GM12878 (cell line): ENCODE results near the gene IPPK. TPM values are rescaled to one million over a fixed set of nuclear protein-coding genes. Genes with fewer than 3 reads are reported as not detected.

ENCODE experiments used
- ATAC-seq: fragments of 200-7000 bp; cut with Tn5 transposase; 3 replicates; pipeline ENCODE4 v1.9.1; 2020; ENCODE audit warnings: mild to moderate bottlenecking, moderate library complexity
- BruUV-seq: library from RNA; stranded (reverse); fragments of 400-500 nt; replicated peaks from 2 replicates; lab custom pipeline; 2021; lab: Mats Ljungman, UMichigan
- CTCF ChIA-PET: fragments of 300-600 bp; sonication (Branson Sonifier 250); formaldehyde crosslinking; extraction: SDS; loops from one replicate; lab custom pipeline; 2021; ENCODE audit warnings: inconsistent platforms; lab: Yijun Ruan, JAX
- POLR2A ChIA-PET: fragments of 350-600 bp; formaldehyde crosslinking; extraction: SDS; loops from one replicate; lab custom pipeline; 2021; ENCODE audit warnings: inconsistent platforms; lab: Charles Lee
- RAD21 ChIA-PET: fragments of 300-600 bp; sonication (Branson Sonifier 250); formaldehyde crosslinking; loops from one replicate; lab custom pipeline; 2023; ENCODE audit warnings: antibody characterized with exemption; ENCODE audit not compliant: unreplicated experiment; lab: Charles Lee
- SMC1A ChIA-PET: fragments of 300-600 bp; sonication (Branson Sonifier 250); formaldehyde crosslinking; loops from one replicate; lab custom pipeline; 2023; ENCODE audit not compliant: unreplicated experiment, uncharacterized antibody; lab: Charles Lee
- DNase-seq: peaks from one replicate; pipeline ENCODE4 v3.0.0-alpha.2; 2011; ENCODE audit warnings: low read depth, low spot score
- FAIRE-seq: peaks from 3 replicates; lab custom pipeline; 2011; peaks lifted over from hg19 to GRCh38; lab: Jason Lieb, UNC
- H2AFZ ChIP-seq: 2 replicates; pipeline ENCODE4 v1.6.0; 2011; ENCODE audit warnings: low read depth, low read length, control low read depth; ENCODE audit not compliant: control insufficient read depth
- H3K27ac ChIP-seq: 2 replicates; pipeline ENCODE4 v1.5.1; 2011; ENCODE audit warnings: control low read depth; ENCODE audit not compliant: control insufficient read depth, insufficient read depth
- H3K27me3 ChIP-seq, 2 experiments: replicated peaks in 1 of 2; 2 replicates each; pipeline versions ENCODE4 v1.6.0 to v1.6.1; 2011; ENCODE audit warnings: low read length in 1 of 2; ENCODE audit not compliant: control insufficient read depth in 2 of 2, insufficient read depth in 2 of 2
- H3K36me3 ChIP-seq, 2 experiments: 2 replicates each; pipeline ENCODE4 v1.5.1; 2011; ENCODE audit warnings: low read length in 1 of 2; ENCODE audit not compliant: control insufficient read depth in 2 of 2, insufficient read depth in 2 of 2
- H3K4me1 ChIP-seq: 2 replicates; pipeline ENCODE4 v1.6.1; 2011; ENCODE audit warnings: mild to moderate bottlenecking, low read length, moderate library complexity, mixed read lengths; ENCODE audit not compliant: control insufficient read depth, insufficient read depth
- H3K4me2 ChIP-seq: 2 replicates; pipeline ENCODE4 v1.6.0; 2011; ENCODE audit warnings: control low read depth; ENCODE audit not compliant: control insufficient read depth, insufficient read depth
- H3K4me3 ChIP-seq: fragments of 200-600 bp; sonication (generic); 2 replicates; pipeline ENCODE4 v1.5.1; 2016
- H3K79me2 ChIP-seq: 2 replicates; pipeline ENCODE4 v1.6.0; 2011; ENCODE audit warnings: low read length; ENCODE audit not compliant: control insufficient read depth, insufficient read depth
- H3K9ac ChIP-seq: 2 replicates; pipeline ENCODE4 v1.8.0; 2011; ENCODE audit warnings: low read length, control low read depth, mixed read lengths; ENCODE audit not compliant: control insufficient read depth, insufficient read depth
- H3K9me3 ChIP-seq: replicated peaks from 3 replicates; pipeline ENCODE4 v1.5.1; 2011; ENCODE audit warnings: mild to moderate bottlenecking, low read length; ENCODE audit not compliant: control insufficient read depth, insufficient read depth
- H4K20me1 ChIP-seq: 2 replicates; pipeline ENCODE4 v1.6.0; 2011; ENCODE audit not compliant: control insufficient read depth, insufficient read depth
- FOXK2 ChIP-seq: fragments of 450-650 bp; IDR thresholded peaks from 2 replicates; pipeline ENCODE4 v1.6.1; 2017; ENCODE audit warnings: mild to moderate bottlenecking, moderate library complexity
- HCFC1 ChIP-seq: fragments of 150-350 bp; IDR thresholded peaks from 2 replicates; pipeline ENCODE4 v1.6.1; 2014; ENCODE audit warnings: low read length
- IKZF1 ChIP-seq: fragments of 450-650 bp; conservative IDR thresholded peaks from 2 replicates; pipeline ENCODE4 v1.6.1; 2017; ENCODE audit warnings: antibody characterized with exemption, mild to moderate bottlenecking
- KDM1A ChIP-seq: fragments of 200-600 bp; sonication (generic); IDR thresholded peaks from 2 replicates; pipeline ENCODE4 v1.6.1; 2016; ENCODE audit warnings: borderline replicate concordance
- MTA3 ChIP-seq: IDR thresholded peaks from 2 replicates; pipeline ENCODE4 v1.6.1; 2012; ENCODE audit warnings: low read length, inconsistent platforms, borderline replicate concordance
- NFYB ChIP-seq: IDR thresholded peaks from 2 replicates; pipeline ENCODE4 v1.6.1; 2011; ENCODE audit warnings: low read depth, mild to moderate bottlenecking, low read length, improper control_type of control experiment, moderate library complexity; ENCODE audit not compliant: insufficient read depth
- NRF1 ChIP-seq: conservative IDR thresholded peaks from 2 replicates; pipeline ENCODE4 v1.6.1; 2011; ENCODE audit warnings: mild to moderate bottlenecking, low read depth, low read length, improper control_type of control experiment
- POLR2A ChIP-seq: IDR thresholded peaks from 2 replicates; pipeline ENCODE4 v1.6.1; 2011; ENCODE audit warnings: low read depth, mild to moderate bottlenecking, low read length
- RCOR1 ChIP-seq: conservative IDR thresholded peaks from 2 replicates; pipeline ENCODE4 v1.6.1; 2012; ENCODE audit warnings: low read depth, low read length, improper control_type of control experiment
- RUNX3 ChIP-seq: IDR thresholded peaks from 2 replicates; pipeline ENCODE4 v1.6.1; 2012; ENCODE audit warnings: low read length, inconsistent platforms
- SP1 ChIP-seq: IDR thresholded peaks from one replicate; pipeline ENCODE4 v1.6.1; 2011; ENCODE audit warnings: low read depth, low read length
- SREBF2 ChIP-seq: IDR thresholded peaks from 2 replicates; pipeline ENCODE4 v1.6.1; 2012; ENCODE audit warnings: mild to moderate bottlenecking, low read length
- ZNF592 ChIP-seq: fragments of 450-650 bp; IDR thresholded peaks from 2 replicates; pipeline ENCODE4 v1.6.1; 2017; ENCODE audit warnings: mild to moderate bottlenecking, moderate library complexity
- WGBS: methylation state at CpG from one replicate; pipeline ENCODE4 v1.1.6; 2016; ENCODE audit warnings: low lambda C conversion rate; ENCODE audit not compliant: insufficient replicate concordance, insufficient coverage; ENCODE audit errors: missing lambda C conversion rate; 5-methylcytosine and 5-hydroxymethylcytosine counted together
- in situ Hi-C: fragments of 300-500 bp; cut with MboI; formaldehyde crosslinking; loops from 9 replicates; pipeline ENCODE4 v1.14.3; 2018; ENCODE audit warnings: mixed read lengths
- intact Hi-C: fragments of 100-400 bp; cut with micrococcal nuclease; formaldehyde crosslinking; loops from one replicate; pipeline ENCODE4 v1.14.2; 2022; ENCODE audit not compliant: unreplicated experiment
- polyA plus RNA-seq, 11 experiments: library from polyadenylated mRNA; depleted of rRNA in 4 of 11; unstranded in 6 of 11; stranded (reverse) in 5 of 11; fragments of >200 nt; fragmentation: Nextera tagmentation in 4 of 11; fragmentation: Illumina TruSeq in 1 of 11; extraction: Ambion mirVana in 4 of 11; extraction: Trizol in 1 of 11; gene quantifications; 1 replicate in 1 of 11; 2 replicates in 10 of 11; pipeline versions ENCODE4 v1.2.1 to v1.2.3, GENCODE V29; 2011 to 2016; ENCODE audit warnings: inconsistent platforms in 2 of 11, missing spikeins in 2 of 11, low read depth in 1 of 11
- total RNA-seq, 4 experiments: library from RNA; depleted of rRNA in 3 of 4; stranded (reverse); fragments of >200 nt in 3 of 4; fragmentation: Illumina TruSeq in 1 of 4; extraction: Trizol in 1 of 4; gene quantifications; 2 replicates each; pipeline versions ENCODE4 v1.2.1 to v1.2.3, GENCODE V29; 2013 to 2021
- TF ChIP-seq, protein P1 (sequence below): IDR thresholded peaks from 2 replicates; pipeline ENCODE4 v1.6.1; 2012; ENCODE audit warnings: mild to moderate bottlenecking, low read depth, low read length
- TF ChIP-seq, protein P2 (sequence below): fragments of 450-650 bp; IDR thresholded peaks from 2 replicates; pipeline ENCODE4 v1.6.1; 2017; ENCODE audit warnings: borderline replicate concordance
- TF ChIP-seq, protein P3 (sequence below): fragments of 450-650 bp; IDR thresholded peaks from 2 replicates; pipeline ENCODE4 v1.6.1; 2016; ENCODE audit warnings: mild to moderate bottlenecking

The IPPK gene
- total and polyA plus RNA-seq, 10 of the 15 experiments (the other 5 are each of a cell fraction or from before 2014, with no cell fraction given) = 2.1 to 22.1 (median 11.4) TPM

- no TSS peak for BruUV-seq
- no peak overlapping the region for H3K4me2 ChIP-seq
- H3K9ac ChIP-seq = no peak overlapping the region
- in situ Hi-C loops = no loop called here
- no peaks in the 10 kb centered on the region for H3K27me3 ChIP-seq
- ChIA-PET CTCF (interaction anchor here (0.6 kb wide), 1 partner anchor 57 kb away, joined by 5 read pairs; no protein-coding TSS in a partner anchor), SMC1A (interaction anchor here (0.9 kb wide), 1 partner anchor 8 kb away, joined by 4 read pairs; no protein-coding TSS in a partner anchor), RAD21 (no interaction called here), POLR2A (interaction anchor here (0.8 kb wide), 1 partner anchor 98 kb away, joined by 3 read pairs; no protein-coding TSS in a partner anchor)
- H3K4me1 ChIP-seq = no peaks in the 10 kb centered on the region
- no peak overlapping the region for H2AFZ ChIP-seq
- DNase-seq (no peak), FAIRE-seq (no peak), ATAC-seq (no peak)
- intact Hi-C loops = no loop called here
- no peaks in the 10 kb centered on the region for H4K20me1 ChIP-seq
- no peak overlapping the region for H3K27ac ChIP-seq
- no peaks in the 10 kb centered on the region for H3K79me2 ChIP-seq
- peaks cover 2% of the 10 kb centered on the region for H3K9me3 ChIP-seq
- no peak overlapping the region for H3K4me3 ChIP-seq
- 89% methylated on average over 12 of the region's 12 CpGs for WGBS
- H3K36me3 ChIP-seq = no peaks in the 10 kb centered on the region
- TF ChIP-seq NFYB (no peak), HCFC1 (no peak), ZNF592 (no peak), POLR2A (no peak), FOXK2 (no peak), SP1 (no peak), MTA3 (no peak), RUNX3 (no peak), RCOR1 (no peak), SREBF2 (no peak), NRF1 (no peak), KDM1A (no peak), IKZF1 (no peak)
- TF ChIP-seq, protein P1, sequence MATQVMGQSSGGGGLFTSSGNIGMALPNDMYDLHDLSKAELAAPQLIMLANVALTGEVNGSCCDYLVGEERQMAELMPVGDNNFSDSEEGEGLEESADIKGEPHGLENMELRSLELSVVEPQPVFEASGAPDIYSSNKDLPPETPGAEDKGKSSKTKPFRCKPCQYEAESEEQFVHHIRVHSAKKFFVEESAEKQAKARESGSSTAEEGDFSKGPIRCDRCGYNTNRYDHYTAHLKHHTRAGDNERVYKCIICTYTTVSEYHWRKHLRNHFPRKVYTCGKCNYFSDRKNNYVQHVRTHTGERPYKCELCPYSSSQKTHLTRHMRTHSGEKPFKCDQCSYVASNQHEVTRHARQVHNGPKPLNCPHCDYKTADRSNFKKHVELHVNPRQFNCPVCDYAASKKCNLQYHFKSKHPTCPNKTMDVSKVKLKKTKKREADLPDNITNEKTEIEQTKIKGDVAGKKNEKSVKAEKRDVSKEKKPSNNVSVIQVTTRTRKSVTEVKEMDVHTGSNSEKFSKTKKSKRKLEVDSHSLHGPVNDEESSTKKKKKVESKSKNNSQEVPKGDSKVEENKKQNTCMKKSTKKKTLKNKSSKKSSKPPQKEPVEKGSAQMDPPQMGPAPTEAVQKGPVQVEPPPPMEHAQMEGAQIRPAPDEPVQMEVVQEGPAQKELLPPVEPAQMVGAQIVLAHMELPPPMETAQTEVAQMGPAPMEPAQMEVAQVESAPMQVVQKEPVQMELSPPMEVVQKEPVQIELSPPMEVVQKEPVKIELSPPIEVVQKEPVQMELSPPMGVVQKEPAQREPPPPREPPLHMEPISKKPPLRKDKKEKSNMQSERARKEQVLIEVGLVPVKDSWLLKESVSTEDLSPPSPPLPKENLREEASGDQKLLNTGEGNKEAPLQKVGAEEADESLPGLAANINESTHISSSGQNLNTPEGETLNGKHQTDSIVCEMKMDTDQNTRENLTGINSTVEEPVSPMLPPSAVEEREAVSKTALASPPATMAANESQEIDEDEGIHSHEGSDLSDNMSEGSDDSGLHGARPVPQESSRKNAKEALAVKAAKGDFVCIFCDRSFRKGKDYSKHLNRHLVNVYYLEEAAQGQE = no peak
- TF ChIP-seq, protein P2, sequence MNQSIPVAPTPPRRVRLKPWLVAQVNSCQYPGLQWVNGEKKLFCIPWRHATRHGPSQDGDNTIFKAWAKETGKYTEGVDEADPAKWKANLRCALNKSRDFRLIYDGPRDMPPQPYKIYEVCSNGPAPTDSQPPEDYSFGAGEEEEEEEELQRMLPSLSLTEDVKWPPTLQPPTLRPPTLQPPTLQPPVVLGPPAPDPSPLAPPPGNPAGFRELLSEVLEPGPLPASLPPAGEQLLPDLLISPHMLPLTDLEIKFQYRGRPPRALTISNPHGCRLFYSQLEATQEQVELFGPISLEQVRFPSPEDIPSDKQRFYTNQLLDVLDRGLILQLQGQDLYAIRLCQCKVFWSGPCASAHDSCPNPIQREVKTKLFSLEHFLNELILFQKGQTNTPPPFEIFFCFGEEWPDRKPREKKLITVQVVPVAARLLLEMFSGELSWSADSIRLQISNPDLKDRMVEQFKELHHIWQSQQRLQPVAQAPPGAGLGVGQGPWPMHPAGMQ = no peak
- TF ChIP-seq, protein P3, sequence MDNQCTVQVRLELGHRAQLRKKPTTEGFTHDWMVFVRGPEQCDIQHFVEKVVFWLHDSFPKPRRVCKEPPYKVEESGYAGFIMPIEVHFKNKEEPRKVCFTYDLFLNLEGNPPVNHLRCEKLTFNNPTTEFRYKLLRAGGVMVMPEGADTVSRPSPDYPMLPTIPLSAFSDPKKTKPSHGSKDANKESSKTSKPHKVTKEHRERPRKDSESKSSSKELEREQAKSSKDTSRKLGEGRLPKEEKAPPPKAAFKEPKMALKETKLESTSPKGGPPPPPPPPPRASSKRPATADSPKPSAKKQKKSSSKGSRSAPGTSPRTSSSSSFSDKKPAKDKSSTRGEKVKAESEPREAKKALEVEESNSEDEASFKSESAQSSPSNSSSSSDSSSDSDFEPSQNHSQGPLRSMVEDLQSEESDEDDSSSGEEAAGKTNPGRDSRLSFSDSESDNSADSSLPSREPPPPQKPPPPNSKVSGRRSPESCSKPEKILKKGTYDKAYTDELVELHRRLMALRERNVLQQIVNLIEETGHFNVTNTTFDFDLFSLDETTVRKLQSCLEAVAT = no peak
These were observed 68.5 kb downstream of the IPPK start for GRCh38 chr9:92601451-92601850.
